Epithelial cell of esophagus (primary cell): ENCODE results near the gene ADPRHL1.

Experiments used
- DNase-seq: peaks from one replicate; pipeline ENCODE4 v3.0.0; 2010; ENCODE audit warnings: low read depth
- H3K4me3 ChIP-seq: 2 replicates; pipeline ENCODE4 v1.5.1; 2011; ENCODE audit warnings: mild to moderate bottlenecking, low read length, control low read depth
- TF ChIP-seq, protein P1 (sequence below): IDR thresholded peaks from 2 replicates; pipeline ENCODE4 v1.5.1; 2011; ENCODE audit warnings: low read depth, mild to moderate bottlenecking, low read length, control low read depth, inconsistent platforms; ENCODE audit not compliant: insufficient read depth; ENCODE audit errors: missing control alignments

The ADPRHL1 gene

DNA sequence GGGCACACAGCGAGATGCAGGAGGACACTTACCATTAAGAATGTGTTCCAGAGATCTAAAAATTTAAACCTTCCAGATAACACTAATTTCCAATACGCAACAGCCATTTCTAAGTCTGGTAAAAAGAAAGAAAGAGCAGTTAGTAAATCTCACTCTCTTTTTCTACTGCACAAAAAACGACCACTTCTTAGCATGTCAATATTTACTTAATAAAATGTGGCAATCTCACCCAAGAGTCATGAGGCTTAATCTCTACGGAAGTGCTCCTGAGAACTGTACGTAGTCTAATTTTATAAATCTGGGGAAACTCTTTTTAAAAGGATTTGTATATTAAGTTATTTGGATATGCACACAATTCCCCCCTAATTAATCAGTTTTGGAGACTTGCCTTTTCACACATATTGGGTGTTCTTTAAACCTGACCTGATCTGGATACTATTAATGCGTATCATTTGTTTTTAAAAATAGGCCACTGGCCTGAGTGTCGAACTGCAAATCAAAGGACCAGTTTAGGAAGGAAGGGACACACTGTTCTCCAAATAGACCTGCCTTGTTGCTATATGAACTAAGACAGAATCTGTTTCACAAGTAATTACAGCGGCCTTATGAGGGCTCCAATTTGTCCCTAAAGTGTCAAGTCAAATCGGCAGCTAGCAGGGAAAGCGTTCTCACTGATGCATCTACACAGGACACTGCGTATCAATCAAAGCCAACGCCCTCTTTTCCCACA is 7.9 kb upstream of the ADPRHL1 start:
- TF ChIP-seq, protein P1, sequence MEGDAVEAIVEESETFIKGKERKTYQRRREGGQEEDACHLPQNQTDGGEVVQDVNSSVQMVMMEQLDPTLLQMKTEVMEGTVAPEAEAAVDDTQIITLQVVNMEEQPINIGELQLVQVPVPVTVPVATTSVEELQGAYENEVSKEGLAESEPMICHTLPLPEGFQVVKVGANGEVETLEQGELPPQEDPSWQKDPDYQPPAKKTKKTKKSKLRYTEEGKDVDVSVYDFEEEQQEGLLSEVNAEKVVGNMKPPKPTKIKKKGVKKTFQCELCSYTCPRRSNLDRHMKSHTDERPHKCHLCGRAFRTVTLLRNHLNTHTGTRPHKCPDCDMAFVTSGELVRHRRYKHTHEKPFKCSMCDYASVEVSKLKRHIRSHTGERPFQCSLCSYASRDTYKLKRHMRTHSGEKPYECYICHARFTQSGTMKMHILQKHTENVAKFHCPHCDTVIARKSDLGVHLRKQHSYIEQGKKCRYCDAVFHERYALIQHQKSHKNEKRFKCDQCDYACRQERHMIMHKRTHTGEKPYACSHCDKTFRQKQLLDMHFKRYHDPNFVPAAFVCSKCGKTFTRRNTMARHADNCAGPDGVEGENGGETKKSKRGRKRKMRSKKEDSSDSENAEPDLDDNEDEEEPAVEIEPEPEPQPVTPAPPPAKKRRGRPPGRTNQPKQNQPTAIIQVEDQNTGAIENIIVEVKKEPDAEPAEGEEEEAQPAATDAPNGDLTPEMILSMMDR, result no peak
- no peak overlapping the region for H3K4me3 ChIP-seq
- DNase-seq, result no peak

DNA sequence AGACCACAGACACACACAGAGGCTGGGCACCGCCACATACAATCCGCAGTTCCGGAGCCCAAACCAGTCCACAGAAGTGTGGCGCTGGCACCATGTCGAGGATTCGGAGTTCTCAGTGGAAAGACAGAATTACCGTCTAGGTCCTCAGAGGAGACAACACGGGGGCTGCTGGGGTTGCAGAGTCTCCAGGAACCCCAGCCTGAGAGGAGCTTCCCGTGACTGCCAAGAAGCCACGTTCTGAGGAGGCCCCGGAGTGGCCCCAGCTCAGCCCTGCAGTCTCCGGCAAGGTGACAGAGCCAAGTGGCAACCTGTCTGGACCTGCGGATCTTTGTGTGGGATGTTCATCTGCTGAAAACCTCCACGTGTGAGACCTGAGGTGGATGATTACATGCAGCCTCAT is 7.3 kb upstream of the ADPRHL1 start:
- peak; percentile 29 for DNase-seq
- no peak overlapping the region for H3K4me3 ChIP-seq
- TF ChIP-seq, protein P1, result no peak

DNA sequence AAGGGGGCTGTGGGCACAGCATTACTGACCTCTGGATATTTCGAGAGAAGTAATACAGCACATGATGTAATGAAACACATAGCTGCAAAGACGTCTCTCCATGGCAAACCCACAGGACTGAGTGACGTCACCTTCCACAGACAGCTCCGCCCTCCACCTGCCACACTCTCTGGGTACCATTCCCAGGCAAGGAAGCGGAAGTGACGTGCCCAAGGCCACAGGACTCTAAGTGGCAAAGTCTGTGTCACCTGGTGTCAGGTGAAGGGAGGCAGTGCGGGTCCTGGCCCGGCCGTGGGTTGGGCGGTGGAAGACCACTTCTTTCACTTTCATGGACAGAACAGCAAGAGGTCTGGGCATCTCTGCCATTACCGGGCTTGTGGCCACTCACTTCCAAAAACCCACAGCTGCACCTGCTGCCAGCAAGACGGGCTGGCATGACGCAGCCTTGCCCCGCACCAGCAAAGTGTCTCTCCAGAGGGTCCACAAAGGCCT is 6.8 kb upstream of the ADPRHL1 start:
- DNase-seq, result no peak
- H3K4me3 ChIP-seq, result no peak overlapping the region
- TF ChIP-seq, protein P1, result no peak

DNA sequence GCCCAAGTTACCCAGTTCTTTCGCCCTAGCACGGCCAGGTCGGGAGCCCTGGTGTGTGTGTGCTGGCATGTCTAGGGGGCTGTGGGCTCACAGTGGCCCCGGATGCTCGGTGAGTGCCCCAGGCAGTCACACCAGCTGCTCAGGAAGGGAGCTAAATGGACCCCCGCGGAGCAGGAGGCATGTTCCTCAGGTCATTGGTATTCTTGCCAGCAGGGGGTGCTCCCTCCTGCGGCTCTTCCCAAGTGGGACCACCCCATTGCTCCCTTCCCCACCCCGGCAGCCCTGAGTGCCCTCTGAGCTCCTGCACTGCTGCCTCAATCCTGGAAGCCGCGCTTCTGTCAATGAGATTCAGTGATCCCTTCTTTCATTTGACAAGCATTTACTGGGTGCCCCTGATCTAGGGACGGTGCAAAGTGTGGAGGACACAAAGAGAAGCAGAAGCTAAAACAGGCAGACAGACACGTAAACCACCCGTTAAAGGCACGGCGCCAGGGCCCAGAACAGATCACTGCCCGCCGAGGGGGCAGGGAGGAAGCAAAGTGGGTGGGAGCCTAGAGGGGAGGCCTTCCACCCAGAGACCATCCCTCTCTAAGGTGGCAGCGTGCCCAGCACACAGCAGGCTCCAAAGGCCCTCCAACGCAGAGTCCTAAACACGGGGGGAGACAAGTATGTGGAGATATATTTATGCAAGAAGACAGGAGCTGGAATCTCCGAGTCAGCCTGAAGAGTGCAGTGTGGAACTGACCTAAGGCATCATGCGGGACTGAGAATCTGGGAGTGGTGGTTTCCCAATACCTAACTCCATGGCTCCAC is 5.2 kb upstream of the ADPRHL1 start:
- no peak for DNase-seq
- H3K4me3 ChIP-seq, result no peak overlapping the region

DNA sequence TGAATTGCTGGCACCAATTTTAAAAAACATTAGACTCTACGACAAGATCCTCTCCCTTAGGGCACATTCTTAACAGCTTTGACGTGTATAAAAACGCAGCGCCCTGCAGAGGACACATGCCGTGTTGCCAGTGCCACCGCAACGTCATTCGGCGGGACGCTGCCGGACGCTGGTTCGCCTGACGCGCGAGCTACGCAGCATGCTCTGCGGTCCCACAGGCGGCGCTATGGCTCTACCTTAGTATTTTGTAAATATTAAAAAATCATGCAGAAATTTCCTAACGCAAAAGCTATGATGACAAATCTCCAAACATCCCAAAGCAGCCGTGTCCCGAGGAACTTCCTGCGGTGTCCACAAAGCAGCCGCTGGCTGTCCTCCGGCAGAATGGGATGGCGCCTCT is 4.2 kb upstream of the ADPRHL1 start:
- TF ChIP-seq, protein P1, result no peak
- H3K4me3 ChIP-seq, result no peak overlapping the region
- DNase-seq, result no peak

More for the DNA sequence above, 5.2 kb upstream of the ADPRHL1 start:
- TF ChIP-seq, protein P1, result peak; percentile 27

DNA sequence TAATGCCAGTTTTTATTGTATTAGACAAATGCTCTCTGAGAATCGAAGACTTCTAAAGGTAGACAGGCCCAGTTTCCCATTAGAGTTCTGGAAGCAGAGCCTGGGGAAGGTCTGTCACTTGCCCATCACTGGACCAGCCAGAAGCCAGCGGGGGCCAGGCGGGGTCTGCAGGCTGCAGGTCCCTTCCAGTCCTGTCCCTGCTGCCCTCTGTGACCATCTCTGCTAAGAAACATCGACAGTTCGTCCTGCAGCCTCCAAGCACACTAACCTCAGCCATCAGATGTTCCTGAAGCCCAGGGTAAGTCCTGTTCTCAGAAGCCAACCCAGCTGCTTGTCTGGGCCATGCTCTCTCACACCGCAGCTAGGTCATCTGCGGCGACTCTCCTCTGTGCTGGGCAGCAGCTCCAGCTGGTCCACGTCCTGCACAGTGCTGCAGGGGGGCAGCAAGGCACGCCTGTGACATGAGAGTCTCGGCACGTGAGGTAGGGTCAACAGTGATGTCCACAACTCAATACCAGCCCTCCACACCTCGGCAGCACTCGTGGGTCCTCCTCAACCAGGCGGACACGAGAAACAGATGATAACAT is 2.9 kb upstream of the ADPRHL1 start:
- no peak for DNase-seq
- no peak overlapping the region for H3K4me3 ChIP-seq
- TF ChIP-seq, protein P1, result no peak
